Skeletal muscle satellite cell (primary cell): ENCODE data around the gene FRMD1.

ENCODE experiments used
- H3K27me3 ChIP-seq: 2 replicates; pipeline ENCODE4 v1.7.0; 2013; ENCODE audit warnings: low read length; ENCODE audit not compliant: control insufficient read depth, insufficient read depth
- H3K36me3 ChIP-seq: 2 replicates; pipeline ENCODE4 v1.7.0; 2013; ENCODE audit warnings: mild to moderate bottlenecking, control low read depth, low read length; ENCODE audit not compliant: insufficient read depth
- H3K4me1 ChIP-seq: 2 replicates; pipeline ENCODE4 v1.7.0; 2013; ENCODE audit warnings: low read length; ENCODE audit not compliant: control insufficient read depth, insufficient read depth
- H3K4me2 ChIP-seq: 2 replicates; pipeline ENCODE4 v1.7.0; 2013; ENCODE audit warnings: mild to moderate bottlenecking, low read length
- H3K4me3 ChIP-seq: 2 replicates; pipeline ENCODE4 v1.7.0; 2013; ENCODE audit warnings: low read length
- H3K9ac ChIP-seq: 2 replicates; pipeline ENCODE4 v1.7.0; 2013; ENCODE audit warnings: mild to moderate bottlenecking, low read depth, low read length, moderate library complexity
- H3K9me3 ChIP-seq: replicated peaks from 2 replicates; pipeline ENCODE4 v1.7.0; 2013; ENCODE audit warnings: mild to moderate bottlenecking, control low read depth, low read length

Gene FRMD1

DNA sequence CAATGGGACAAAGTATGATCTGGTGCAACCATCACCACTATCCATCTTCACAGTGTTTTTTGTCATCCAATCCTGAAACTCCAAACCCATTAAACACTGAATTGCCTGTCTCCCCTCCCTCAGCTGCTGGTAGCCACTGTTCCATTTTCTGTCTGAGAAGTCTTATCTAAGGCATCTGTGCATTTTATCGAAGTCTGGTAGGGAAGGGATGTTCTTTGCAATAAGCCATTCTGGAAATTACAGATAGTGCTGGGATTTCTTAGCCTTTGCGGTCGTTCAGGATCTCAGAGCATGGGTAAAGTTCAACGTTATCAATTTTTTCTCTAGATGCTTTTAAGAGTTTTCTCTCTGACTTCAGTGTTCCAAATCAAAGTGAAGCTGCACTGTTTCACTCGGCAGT is 57.4 kb downstream of the FRMD1 start:
- Histone ChIP-seq H3K4me3 (no peak overlapping the region), H3K27me3 (peaks cover 16% of the 10 kb centered on the region), H3K9ac (no peak overlapping the region), H3K36me3 (no peaks in the 10 kb centered on the region), H3K9me3 (no peaks in the 10 kb centered on the region), H3K4me2 (no peak overlapping the region), H3K4me1 (no peaks in the 10 kb centered on the region)

GRCh38 chr6:168020242-168020641 is 58.8 kb downstream of the FRMD1 start:
- H3K4me2 ChIP-seq, result no peak overlapping the region
- H3K27me3 ChIP-seq, result peaks cover 21% of the 10 kb centered on the region
- no peaks in the 10 kb centered on the region for H3K4me1 ChIP-seq
- no peaks in the 10 kb centered on the region for H3K9me3 ChIP-seq
- no peak overlapping the region for H3K4me3 ChIP-seq
- H3K36me3 ChIP-seq, result no peaks in the 10 kb centered on the region
- H3K9ac ChIP-seq, result no peak overlapping the region

DNA sequence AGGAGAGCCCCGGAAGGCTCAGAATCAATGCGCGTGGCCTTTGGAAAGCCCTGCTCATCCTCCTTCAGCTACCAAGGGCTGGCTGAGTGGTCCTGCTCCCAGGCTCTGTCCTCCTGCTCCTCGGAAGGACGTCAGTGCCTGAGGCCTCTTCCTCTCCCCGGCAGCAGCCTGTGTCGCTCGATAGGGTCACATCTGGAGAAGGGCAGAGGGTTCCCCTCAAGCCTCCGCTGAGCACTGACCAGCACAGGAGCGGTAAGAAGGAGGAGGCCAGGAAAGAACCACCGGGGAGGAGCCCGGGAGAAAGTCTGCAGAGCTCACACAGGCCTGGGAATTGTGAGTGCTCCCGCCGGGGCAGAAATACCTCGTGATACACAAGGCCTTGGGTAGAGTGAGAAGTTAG is 60.3 kb downstream of the FRMD1 start:
- Histone ChIP-seq H3K9ac (no peak overlapping the region), H3K4me3 (no peak overlapping the region), H3K36me3 (no peaks in the 10 kb centered on the region), H3K4me1 (no peaks in the 10 kb centered on the region), H3K4me2 (no peak overlapping the region), H3K9me3 (no peaks in the 10 kb centered on the region), H3K27me3 (peaks cover 21% of the 10 kb centered on the region)

- Histone ChIP-seq H3K9ac (no peak overlapping the region), H3K4me1 (no peaks in the 10 kb centered on the region), H3K4me3 (no peak overlapping the region), H3K36me3 (no peaks in the 10 kb centered on the region), H3K9me3 (peaks cover 7% of the 10 kb centered on the region), H3K4me2 (no peak overlapping the region), H3K27me3 (peaks cover 21% of the 10 kb centered on the region)
These were observed 61.4 kb downstream of the FRMD1 start for GRCh38 chr6:168017629-168018028.

DNA sequence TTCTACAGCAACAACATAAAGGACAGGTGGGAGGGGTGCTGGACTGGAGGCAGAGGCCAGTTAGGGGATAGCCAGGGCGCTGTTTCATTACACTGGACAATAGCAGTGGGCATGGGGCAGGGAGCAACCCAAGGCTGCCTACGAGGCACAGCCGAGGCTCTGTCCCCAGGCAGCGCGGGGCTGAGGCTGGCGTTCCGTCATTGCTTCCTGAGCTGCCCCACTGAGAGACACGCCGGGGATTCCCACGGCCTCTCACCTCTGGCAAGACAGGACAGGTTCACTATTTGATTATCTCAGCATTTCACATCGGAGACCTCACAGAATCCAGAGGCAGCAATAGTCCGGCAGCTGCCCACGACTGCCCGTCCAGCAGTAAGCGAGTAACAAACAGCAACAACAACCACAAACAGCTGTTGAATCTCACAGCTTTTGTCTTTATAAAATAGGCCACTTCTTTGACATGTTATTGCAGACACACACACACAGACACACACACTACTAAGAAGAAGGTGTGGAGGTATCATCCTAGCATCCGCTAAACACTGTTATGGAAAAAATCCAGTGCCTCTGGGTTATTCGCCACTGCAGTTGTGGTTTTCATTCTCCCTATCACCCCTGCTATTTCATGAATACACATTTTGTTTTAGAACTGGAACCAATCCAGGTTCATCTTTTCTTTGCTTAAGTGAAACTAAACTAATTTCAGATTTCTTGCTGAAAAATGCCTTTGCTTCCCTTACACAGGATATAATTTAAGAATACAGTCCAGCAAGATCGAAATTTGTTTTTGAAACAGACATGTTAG is 62.1 kb downstream of the FRMD1 start:
- no peak overlapping the region for H3K4me2 ChIP-seq
- no peak overlapping the region for H3K9ac ChIP-seq
- H3K9me3 ChIP-seq, result peaks cover 11% of the 10 kb centered on the region
- no peak overlapping the region for H3K4me3 ChIP-seq
- H3K4me1 ChIP-seq, result no peaks in the 10 kb centered on the region
- peaks cover 21% of the 10 kb centered on the region for H3K27me3 ChIP-seq
- H3K36me3 ChIP-seq, result no peaks in the 10 kb centered on the region

- Histone ChIP-seq H3K27me3 (peaks cover 21% of the 10 kb centered on the region), H3K36me3 (no peaks in the 10 kb centered on the region), H3K4me1 (no peaks in the 10 kb centered on the region), H3K9me3 (peaks cover 11% of the 10 kb centered on the region), H3K4me3 (no peak overlapping the region), H3K4me2 (no peak overlapping the region), H3K9ac (no peak overlapping the region)
These were observed 62.8 kb downstream of the FRMD1 start for GRCh38 chr6:168016176-168016620.

GRCh38 chr6:168015482-168016175 is 63.4 kb downstream of the FRMD1 start:
- no peak overlapping the region for H3K4me3 ChIP-seq
- peaks cover 11% of the 10 kb centered on the region for H3K9me3 ChIP-seq
- H3K36me3 ChIP-seq, result no peaks in the 10 kb centered on the region
- no peak overlapping the region for H3K4me2 ChIP-seq
- no peaks in the 10 kb centered on the region for H3K4me1 ChIP-seq
- H3K9ac ChIP-seq, result no peak overlapping the region
- H3K27me3 ChIP-seq, result peaks cover 21% of the 10 kb centered on the region

DNA sequence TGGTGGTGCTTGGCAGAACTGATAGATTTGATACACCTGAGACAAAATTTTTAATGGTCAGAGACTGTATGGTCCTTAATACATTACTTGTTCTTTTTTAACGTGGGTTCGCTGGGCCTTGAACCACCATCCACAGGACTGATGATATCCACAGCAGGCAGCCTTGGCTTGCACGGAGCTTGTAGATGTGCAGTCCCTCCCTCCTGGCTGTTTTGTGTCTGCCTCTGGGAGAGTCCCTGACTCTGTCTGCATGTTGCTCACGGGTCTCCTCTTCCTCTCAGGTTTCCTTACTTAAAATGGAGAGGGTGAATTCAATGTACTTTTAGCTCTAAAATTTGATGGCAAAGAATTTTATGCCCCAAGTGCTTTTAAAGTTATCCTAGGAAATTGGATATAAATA is 64.0 kb downstream of the FRMD1 start:
- Histone ChIP-seq H3K4me1 (no peaks in the 10 kb centered on the region), H3K9ac (no peak overlapping the region), H3K36me3 (no peaks in the 10 kb centered on the region), H3K4me2 (no peak overlapping the region), H3K27me3 (peaks cover 21% of the 10 kb centered on the region), H3K4me3 (no peak overlapping the region), H3K9me3 (peaks cover 11% of the 10 kb centered on the region)

- H3K4me2 ChIP-seq, result no peak overlapping the region
- peaks cover 11% of the 10 kb centered on the region for H3K9me3 ChIP-seq
- no peak overlapping the region for H3K9ac ChIP-seq
- peaks cover 21% of the 10 kb centered on the region for H3K27me3 ChIP-seq
- no peak overlapping the region for H3K4me3 ChIP-seq
- no peaks in the 10 kb centered on the region for H3K36me3 ChIP-seq
- H3K4me1 ChIP-seq, result no peaks in the 10 kb centered on the region
These were observed 64.6 kb downstream of the FRMD1 start for GRCh38 chr6:168014428-168014827.

- Histone ChIP-seq H3K4me2 (no peak overlapping the region), H3K36me3 (no peaks in the 10 kb centered on the region), H3K4me1 (no peaks in the 10 kb centered on the region), H3K4me3 (no peak overlapping the region), H3K27me3 (peaks cover 21% of the 10 kb centered on the region), H3K9me3 (peaks cover 11% of the 10 kb centered on the region), H3K9ac (no peak overlapping the region)
These were observed 65.6 kb downstream of the FRMD1 start for GRCh38 chr6:168013250-168013915.

DNA sequence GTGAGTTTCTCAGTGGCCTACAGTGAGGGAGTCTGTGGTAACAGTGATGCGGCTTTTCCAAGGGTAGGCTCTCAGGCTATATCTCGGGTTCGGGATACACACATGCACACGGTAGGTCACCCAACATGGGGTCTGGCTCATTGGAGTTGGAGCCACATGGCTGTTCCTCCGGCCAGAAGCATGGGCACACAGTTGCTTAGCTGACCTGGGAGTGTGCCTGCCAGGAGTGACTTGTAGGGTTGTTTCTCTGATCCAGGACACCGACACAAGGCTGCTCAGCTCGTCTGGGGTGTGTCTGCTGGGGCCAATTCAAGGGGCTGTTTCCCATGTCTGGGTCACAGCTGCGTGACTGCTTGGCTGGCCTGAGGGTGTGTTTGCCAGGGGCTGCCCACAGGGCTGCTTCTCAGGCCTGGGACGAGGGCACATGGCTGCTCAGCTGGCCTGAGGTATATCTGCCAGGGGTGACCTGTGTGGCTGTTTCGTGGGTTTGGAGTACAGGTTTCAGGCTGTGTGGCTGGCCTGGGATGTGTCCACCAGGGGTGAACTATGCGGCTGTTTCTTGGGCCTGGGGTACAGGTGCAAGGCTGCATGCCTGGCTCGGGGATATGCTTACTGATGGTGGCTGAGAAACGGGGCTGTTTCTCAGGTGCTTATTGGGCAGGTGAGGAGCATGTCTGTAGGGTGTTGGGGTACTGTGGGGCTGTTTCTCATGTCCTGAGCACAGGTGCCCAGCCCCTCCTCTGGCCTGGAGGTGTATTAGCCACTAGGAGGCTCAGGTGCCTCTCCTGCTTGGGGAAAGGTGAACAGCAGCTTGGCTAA is 66.4 kb downstream of the FRMD1 start:
- H3K9ac ChIP-seq, result no peak overlapping the region
- H3K27me3 ChIP-seq, result peaks cover 15% of the 10 kb centered on the region
- H3K4me1 ChIP-seq, result no peaks in the 10 kb centered on the region
- no peaks in the 10 kb centered on the region for H3K36me3 ChIP-seq
- no peak overlapping the region for H3K4me3 ChIP-seq
- no peak overlapping the region for H3K4me2 ChIP-seq
- peaks cover 11% of the 10 kb centered on the region for H3K9me3 ChIP-seq
